GM21529 (cell line): Measurements from ENCODE around the gene PACSIN1.
"Not testable (repeated sequence)": the region's sequence is repeated elsewhere in the genome, so short reads cannot be mapped to it uniquely, and the experiment has no call there.

Experiments used
- ATAC-seq: cut with Tn5 transposase; IDR thresholded peaks from one replicate; pipeline ENCODE4 v1.9.1; 2021; ENCODE audit not compliant: unreplicated experiment

Gene PACSIN1

GRCh38 chr6:34484899-34485298, 19.0 kb downstream of the PACSIN1 start:
- no peak for ATAC-seq

DNA sequence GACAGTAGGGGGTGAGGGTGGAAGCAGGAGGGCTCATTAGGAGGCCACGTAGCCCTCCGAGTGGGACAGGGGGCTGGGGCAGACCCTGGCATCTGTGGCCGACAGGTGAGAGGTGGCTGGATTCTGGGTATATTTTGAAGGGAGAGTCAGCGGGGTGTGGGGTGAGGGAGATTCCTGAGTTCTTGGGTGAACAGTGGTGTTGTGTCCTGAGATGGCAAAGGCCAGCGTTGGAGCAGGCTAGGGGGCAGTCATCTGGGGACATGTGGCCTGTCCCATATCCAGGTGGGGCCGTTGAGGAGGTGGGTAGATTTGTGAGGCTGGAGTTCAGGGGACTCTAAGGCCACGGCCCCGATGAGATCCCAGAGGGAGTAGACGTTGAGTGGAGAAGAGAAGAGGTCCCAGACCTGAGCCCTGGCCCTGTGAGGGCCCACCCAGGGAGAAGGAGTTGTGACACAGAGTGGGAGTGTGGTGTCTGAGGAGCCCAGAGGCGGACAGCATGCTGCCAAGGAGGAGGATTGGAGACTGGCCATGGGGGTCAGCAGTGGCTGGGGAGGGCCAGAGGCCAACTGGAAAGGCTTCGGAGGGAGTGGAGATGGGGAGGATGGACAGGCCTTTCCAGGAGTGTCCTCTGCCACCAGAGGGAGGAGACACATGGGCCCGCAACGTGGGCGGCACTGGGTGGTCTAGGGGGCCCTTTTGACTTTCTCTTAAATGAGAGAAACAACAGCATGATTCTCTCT, 19.6 kb downstream of the PACSIN1 start:
- ATAC-seq: no peak

GRCh38 chr6:34486106-34486740, 20.3 kb downstream of the PACSIN1 start:
- ATAC-seq: no peak

- ATAC-seq: not testable (repeated sequence)
Measured at GRCh38 chr6:34486886-34487285, 21.0 kb downstream of the PACSIN1 start.

DNA sequence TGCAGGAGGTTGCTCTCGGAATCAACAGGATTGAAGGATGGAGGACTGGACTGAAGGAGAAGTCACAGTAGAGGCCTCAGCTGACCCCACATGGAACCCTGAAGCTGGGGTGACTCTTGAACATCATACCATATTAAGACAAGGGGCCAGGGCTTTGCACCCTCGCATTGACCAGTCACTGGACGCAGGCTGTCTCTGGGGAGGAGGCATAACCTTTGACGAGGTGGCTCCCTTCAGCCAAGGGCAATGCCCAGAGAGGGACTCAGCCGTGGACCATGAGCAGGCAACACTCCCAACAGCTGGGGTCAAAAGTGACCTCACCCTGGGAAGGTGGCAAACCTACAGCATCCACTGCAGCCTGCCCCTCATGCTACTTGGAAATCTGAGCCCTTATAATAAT, 21.7 kb downstream of the PACSIN1 start:
- ATAC-seq: no peak

DNA sequence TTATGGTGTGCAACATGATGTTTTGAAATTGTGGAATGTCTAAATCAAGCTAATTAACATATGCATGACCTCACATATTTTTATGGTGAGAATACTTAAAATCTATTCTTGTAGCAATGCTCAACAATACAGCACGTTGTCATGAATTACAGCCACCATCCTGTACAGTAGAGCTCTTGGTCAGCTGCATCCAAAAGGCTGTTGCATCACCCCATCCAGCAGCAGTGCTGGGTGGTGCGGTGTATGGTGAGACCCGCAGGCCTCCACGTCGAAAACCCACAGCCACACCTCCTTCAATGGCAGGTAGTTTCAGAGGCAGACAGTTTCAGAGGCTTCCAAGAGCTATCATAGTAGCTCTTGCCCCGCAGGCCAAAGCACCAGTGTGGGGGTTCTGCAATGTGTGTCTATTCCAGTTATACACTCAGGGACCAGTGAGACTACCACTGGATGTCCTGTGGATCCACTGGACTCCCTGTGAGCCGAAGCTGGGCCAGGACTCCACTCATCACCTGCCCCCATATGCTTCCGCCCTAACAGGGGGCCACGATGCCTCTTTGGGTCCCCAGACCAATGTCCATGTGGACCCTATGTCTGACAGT, 23.4 kb downstream of the PACSIN1 start:
- ATAC-seq: no peak

- ATAC-seq: no peak
Measured at GRCh38 chr6:34490390-34491090, 24.7 kb downstream of the PACSIN1 start.

DNA sequence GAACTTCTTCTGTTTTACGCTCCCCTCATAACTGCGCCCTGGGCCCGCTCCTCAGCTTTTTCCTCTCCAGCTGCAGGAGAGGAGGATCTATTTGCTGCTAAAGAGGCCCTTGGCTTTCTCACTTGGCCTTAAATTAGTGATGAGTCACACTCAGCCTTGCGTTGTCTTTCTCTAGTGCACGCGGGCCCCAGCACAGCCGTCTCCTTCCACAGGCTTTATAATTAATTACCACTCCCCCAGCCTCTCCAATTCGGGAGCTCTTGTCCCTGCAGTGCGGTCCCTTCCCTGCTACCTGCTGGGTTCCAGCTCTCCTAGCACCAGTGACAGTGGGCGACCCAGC, 25.2 kb downstream of the PACSIN1 start:
- no peak for ATAC-seq

- no peak for ATAC-seq
Measured at GRCh38 chr6:34493344-34493743, 27.5 kb downstream of the PACSIN1 start.

GRCh38 chr6:34494973-34495372, 29.1 kb downstream of the PACSIN1 start:
- no peak for ATAC-seq

DNA sequence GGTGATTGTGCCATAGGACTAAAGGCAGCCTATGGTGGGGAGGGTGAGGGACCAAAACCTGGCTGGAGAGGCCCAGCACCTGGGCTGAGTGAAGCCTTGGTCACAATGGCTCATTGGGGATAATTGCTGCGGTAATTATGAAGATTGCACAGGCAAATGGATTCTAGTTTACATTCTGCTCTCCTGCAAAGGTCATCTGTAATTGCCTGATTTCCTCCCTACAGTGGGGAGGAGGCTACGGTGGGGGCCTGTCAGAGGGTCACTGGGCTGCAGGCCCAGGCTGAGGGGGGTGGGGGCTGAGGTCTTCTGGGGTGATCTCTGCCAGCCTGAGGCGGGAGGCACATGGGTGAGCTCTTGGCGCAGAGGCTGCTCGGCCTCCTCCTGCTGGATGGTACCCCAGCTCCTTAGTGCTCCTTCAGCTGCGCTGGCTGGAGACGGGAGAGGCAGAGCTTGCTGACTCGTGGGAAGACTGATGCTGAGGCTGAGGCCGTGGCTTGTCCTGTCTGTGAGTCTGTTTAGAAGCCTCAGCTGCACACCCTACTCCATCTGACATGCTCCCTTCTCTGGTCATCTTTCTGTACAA, 30.3 kb downstream of the PACSIN1 start:
- no peak for ATAC-seq

- ATAC-seq: no peak
Measured at GRCh38 chr6:34497411-34497810, 31.5 kb downstream of the PACSIN1 start.

GRCh38 chr6:34506718-34507117, 40.8 kb downstream of the PACSIN1 start:
- no peak for ATAC-seq

DNA sequence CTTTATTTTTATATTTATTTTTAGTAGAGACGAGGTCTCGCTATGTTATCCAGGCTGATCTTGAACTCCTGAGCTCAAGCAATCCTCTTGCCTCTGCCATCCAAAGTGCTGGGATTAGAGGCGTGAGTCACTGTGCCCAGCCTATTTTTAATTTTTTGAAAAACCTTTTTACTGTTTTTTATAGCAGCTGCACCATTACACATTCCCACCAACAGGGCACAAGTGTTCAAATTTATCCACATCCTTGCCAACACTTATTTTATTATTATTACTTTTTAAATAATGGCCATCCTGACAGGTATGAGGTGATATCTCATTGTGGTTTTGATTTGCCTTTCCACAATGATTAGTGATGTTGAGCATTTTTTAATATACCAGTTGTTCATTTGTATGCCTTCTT, 42.5 kb downstream of the PACSIN1 start:
- no peak for ATAC-seq

DNA sequence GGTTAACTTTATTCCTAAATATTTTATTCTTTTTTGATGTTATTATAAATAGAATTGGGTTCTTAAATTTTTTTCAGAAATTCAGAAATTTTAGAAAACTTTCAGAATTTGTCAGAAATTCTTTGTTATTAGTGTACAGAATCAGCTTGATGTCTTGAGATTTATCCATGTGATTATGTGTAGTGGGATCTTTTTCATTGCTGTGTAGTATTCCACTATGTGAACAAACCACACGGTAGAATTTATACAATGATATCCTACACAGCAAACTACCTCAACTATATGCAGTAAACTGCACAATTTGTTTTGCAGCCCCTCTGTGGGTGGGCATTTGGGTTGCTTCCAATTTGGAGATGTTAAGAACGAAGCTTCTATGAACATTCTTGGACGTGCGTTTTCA, 43.9 kb downstream of the PACSIN1 start:
- no peak for ATAC-seq

- no peak for ATAC-seq
Measured at GRCh38 chr6:34510299-34510698, 44.4 kb downstream of the PACSIN1 start.

- no peak for ATAC-seq
Measured at GRCh38 chr6:34511214-34511914, 45.5 kb downstream of the PACSIN1 start.

GRCh38 chr6:34511915-34512737, 46.2 kb downstream of the PACSIN1 start:
- ATAC-seq: no peak

- ATAC-seq: no peak
Measured at GRCh38 chr6:34512738-34513115, 46.9 kb downstream of the PACSIN1 start.

- ATAC-seq: no peak
Measured at GRCh38 chr6:34513646-34514045, 47.8 kb downstream of the PACSIN1 start.
